ENCODE measurements around the gene EFNA1.
A peak's percentile ranks its signal among the peaks of the same experiment; 100 is the strongest.
"Not testable (repeated sequence)": the region's sequence is repeated elsewhere in the genome, so short reads cannot be mapped to it uniquely, and the experiment has no call there.

The EFNA1 gene

DNA sequence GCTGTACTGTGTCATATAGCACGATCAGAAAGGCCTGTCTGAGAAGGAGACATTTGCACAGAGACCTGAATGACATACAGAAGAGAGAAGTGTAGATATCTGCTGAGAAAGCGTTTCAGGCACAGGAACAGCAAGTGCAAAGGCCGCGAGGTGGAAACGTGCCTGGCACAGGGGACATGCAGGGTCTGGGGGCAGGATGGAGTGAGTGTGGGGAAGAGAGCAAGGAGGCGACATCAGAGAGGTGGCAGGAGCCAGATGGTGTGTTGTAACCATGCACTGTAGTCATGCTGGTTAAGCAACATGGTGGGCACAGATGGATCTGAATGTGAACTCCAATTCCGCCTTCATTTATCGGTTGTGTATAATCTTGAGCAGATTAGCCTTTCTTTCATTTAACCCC lies 32.5 kb downstream of the EFNA1 start:
- DNase-seq = no peak

DNA sequence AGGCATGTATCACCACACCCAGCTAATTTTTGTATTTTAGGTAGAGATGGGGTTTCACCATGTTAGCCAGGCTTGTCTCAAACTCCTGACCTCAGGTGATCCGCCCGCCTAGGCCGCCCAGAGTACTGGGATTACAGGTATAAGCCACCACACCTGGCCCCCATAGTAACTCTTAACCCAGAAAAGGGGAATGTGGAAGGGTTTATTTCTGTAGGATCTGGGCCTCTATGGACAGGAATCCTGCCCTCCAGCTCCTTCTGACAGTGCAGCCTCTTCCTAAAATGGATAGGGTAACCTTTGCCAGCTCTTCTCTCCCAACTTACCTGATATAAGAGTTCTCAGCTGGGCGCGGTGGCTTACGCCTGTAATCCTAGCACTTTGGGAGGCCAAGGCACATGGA lies 35.0 kb downstream of the EFNA1 start:
- DNase-seq = not testable (repeated sequence)

DNA sequence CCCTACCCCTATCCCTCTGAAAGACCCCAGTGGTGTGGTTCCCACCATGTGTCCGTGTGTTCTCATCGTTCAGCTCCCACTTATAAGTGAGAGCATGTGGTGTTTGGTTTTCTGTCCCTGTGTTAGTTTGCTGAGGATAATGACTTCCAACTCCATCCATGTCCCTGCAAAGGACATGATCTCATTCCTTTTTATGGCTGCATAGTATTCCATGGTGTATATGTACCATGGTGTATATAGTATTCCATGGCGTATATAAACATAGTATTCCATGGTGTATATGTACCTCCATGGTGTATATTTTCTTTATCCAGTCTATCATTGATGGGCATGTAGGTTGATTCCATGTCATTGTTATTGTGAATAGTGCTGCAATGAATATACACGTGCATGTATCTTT lies 36.1 kb downstream of the EFNA1 start:
- not testable (repeated sequence) for DNase-seq

DNA sequence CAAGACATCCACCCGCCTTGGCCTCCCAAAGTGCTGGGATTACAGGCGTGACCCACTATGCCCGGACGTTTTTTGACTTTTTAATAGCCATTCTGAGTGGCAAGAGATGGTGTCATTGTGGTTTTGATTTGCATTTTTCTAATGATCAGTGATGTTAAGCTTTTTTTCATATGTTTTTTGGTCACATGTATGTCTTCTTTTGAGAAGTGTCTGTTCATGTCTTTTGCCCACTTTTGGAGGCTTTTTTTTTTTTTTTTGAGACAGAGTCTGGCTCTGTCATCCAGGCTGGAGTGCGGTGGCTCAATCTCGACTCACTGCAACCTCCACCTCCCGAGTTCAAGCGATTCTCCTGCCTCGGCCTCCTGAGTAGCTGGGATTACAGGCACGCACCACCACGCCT lies 36.9 kb downstream of the EFNA1 start:
- not testable (repeated sequence) for DNase-seq

DNA sequence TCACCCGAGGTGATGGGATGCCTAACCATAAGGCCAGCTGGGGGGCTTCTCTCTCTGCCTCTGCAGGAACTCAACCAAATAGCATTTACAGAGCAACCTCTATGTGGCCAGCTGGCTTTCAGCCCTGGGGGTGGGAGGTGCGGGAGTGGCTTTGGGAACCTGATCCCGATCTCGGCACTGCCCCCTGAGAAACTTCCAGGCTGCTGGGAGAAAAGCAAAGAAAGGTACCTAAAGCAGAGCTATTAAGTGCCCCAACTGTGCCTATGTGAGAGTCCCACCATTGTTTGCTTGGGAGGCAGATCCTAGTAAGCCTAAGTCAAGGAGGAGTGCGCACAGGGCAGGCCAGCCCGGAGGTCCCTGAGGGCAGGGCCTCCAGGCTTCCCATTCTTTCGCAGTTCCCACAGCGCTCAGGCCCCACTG lies 38.4 kb downstream of the EFNA1 start:
- no peak for DNase-seq

DNA sequence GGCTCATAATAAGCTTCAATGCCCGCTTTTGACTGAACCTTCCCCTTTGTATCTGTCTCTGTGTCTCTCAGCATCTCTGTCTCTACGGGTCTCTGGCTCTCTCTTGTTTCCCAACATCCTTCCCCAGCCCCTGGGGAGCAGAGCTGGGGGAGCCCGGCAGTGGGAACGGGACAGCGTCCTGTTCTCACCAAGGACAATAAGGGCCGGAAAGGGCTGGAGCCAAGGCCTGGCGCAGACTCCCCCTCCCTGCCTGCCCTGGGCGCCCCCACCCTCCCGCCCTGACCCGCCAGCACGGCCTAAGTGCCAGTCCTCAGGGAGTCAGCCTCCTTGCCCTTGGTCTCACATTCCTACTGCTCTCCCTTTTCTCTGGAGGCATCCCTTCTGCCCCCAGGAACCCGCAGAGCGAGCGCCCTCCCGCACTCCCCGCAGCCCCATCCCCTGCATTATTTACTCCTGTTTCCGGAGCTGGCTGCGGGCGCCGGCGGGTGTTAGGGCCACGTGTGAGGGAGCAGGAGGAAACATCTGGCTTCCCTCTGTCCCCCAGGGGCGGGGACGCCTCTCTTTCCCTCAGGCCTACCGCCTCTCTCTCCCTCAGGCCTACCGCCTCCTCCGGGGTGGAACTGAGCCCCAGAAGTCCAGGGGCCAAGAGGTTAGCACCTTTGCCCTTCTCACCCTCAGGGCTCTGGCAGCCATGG lies 38.9 kb downstream of the EFNA1 start:
- no peak for DNase-seq

DNA sequence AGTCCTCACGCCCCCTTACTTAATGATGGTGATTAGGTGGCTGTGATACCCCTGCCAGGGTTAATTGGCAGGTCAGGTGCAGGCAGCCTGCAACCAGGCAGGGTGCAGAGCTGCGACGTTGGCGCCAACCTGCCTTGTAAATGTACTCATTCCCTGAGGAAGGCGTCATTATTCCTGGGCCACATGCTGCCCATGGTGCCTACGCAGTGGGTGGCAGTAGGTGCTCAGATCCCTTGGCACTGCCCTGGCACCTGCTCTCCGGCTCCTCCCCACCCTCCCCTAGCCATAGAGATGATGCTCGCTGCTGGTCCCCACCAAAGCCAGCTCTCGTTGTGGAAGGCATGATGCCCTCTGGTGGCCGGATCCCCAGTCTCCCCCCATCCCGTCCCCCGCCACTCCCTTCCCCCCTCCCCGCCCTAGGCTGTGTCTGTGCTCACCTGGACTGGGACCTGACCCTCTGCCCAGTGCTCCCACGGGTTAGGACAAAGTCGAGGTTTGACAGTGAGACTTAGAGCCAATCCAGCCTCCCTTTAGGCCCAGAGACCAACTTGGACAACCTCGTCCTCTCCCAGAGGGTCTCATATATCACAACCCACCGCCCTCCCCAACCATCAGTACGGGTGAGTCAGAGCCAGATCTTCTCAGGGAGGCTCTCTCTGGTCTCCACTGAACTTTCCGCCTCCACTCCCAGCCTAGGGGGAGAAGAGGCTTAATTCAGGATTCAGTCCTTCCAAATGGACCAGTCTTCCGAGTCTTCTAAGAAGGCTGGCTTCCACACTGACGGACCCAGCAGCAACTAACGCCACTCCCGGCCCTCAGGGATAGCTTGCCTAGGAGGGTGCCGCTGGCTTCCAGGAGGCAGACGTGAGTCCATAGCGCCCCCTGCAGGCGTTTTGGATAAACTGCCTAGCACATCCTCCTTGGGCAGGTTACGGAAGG lies 39.8 kb downstream of the EFNA1 start:
- peak in 1 of 2 experiments; percentile 83 for DNase-seq

DNA sequence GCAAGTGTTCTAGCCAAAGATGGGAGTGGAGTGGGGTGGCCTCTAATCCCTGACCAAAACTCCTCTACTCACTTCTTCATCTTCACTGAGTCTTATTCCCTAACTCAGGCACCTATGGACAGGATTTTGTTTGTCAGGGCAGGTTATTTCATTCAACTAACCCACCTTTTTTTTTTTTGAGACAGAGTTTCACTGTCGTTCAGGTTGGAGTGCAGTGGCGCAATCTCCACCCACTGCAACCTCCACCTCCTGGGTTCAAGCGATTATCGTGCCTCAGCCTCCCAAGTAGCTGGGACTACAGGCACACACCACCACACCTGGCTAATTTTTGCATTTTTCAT lies 40.4 kb downstream of the EFNA1 start:
- not testable (repeated sequence) for DNase-seq

DNA sequence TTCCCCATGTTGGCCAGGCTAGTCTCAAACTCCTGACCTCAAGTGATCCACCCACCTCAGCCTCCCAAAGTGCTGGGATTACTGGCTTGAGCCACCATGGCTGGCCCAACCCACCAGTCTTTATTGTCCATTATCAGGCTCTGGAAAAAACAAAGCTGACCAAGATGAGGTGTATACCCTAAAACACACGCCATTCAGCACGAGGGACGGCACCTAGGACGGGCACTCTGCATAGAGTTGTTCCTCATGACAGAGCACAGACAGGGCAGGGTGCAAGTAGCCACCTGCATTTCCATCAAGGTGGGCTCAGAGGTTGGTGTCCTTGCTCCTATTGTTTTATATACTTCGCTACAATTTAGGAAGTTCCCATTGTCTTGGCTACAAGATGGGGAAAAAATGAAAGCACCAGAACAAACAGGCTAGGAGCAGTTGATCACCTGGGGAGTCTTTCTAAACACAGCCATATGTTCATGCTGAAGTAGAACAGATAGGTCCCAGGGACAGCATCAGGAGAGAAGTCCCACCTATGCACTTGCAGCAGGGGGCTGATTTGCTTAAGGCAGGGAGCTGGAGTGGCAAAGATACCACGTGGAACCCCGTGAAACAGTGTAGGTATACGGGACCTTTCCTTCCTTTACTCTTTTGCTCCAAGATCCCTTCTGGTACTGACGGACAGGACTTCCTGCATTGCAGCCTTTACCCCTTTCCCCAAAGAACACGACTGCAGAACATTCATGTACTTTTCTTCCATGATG lies 41.0 kb downstream of the EFNA1 start:
- DNase-seq = no peak

DNA sequence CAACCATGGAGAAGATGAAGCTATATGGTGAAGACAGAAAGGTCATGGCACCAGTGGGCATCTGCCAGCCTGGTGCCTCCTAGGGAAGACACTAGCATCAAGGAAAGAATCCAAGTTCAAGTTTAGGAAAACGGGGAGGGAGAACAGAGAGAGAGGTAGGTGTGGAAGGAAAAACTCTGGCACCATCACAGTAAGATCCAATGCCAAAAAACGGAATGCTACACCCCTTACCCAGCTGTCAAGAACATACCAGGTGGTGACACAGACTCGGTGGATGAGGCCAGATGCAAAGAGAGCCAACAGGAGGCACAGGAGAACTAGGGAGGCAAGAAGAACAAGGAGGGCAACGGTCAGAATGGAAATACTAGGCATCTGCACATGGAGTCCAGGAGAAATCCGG lies 41.9 kb downstream of the EFNA1 start:
- DNase-seq = no peak

DNA sequence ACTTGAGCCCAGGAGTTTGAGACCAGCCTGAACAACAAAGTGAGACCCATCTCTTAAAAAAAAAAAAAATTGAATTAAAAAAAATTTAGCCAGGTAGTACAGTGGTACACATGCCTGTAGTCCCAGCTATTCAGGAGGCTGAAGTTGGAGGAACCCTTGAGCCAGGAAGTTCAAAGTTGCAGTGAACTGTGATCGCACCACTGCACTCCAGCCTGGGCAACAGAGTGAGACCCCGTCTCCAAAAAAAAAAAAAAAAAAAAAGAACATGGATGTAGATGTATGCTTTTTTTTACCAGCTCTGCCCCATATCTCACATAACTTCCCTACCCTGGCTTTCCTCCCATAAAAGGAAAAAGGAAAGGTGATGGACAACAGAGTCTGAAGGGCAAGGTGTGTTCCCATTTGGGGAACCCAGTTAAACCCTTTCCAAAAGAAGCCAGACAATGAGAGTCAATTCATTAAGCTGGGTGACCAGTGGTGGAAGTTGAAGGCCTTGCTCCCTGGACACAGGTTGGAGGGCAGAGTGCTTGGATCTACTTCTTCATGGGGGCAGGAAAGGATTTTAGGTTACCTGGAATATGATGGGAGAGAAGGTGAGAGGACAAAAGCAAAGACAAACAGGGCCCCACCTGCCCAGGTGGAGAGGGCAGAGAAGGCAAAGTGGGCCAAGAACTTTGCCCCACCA lies 42.6 kb downstream of the EFNA1 start:
- no peak for DNase-seq

DNA sequence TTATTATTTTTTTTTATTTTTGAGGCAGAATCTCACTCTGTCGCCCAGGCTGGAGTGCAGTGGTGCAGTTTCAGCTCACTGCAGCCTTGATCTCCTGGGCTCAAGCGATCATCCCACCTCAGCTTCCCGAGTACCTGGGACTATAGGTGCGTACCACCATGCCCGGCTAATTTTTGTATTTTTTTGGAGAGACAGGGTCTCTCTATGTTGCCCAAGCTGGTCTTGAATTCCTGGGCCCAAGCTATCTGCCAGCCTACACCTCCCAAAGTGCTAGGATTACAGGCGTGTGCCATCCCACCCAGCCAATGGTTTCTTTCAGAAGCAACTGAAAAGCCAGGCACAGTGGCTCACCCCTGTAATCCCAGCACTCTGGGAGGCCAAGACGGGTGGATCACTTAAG lies 43.1 kb downstream of the EFNA1 start:
- DNase-seq = no peak

DNA sequence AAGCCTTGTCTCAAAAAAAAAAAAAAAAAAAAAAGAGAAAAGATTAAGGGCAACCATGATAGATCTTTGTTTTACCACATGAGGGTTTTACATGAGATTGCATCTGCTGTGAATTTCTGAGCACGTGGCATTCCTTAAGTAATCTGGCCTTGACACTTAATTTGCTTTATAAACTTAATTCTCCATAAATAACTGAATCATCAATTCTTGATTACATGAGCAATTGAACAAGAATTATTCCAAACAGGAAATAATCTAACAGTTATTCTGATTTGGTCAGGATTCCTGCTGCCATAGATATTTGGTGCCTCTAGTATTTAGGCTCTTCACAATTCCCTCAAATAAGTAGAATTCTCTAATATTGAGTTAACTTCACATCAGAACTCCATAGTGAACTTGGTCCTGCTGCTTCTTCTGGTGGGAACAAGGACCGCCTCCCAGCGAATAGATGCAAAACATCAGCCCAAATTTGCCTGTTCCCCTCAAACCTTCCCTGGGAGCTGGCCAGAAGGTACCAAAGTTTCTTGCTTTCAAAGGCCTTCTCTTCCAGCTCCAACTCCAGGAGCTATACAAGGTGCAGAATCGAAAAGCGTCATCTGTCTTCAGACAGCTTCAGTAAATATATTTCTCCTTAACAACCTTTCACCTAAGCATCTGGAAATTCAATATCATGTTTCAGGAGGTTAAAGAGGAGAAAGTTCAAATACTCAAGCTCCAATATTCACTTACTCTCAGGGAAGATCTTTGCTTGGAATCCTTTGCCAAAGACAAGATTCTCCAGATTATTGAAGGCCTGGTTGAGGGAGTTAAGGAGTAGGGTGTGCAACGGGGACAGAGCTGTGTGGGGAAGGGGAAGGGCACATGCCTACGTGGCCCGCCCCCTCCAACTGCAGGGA lies 44.4 kb downstream of the EFNA1 start:
- DNase-seq = no peak

DNA sequence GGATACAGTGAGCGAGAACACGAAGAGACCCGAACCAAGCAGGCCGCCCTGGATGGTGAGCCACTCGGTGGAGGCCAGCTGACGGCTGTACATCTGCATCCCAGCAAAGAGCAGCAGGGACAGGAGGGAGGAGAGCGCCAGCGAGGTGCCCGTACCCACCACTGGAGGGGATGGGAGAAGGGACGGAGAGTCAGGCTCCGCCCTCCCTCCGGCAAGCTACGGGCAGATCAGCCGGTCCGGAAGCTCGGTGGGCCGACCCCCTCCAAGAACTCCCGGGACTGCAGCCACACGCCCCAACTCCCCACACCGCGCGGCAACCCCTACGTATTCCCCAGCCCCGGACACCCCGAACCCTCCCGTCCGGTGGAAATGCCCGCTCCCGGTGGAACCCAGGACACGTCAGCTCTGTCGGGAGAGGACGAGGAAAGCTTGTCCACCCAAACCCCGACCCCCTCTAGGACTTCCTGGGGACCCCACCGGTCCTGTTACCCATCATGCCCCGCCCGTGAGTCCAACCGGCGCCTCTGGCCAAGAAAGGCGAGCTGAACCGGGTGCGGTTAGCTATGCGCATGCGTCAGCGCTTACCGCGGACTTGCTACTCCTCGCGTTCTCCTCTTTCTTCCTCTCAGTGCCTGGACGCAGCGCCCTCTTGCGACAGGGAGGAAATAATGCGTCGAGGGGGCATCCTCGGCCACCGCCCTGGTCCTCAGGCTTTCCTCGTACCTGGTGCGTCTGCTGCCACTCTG lies 45.2 kb downstream of the EFNA1 start, which contains the start of gene KRTCAP2:
Gene KRTCAP2, minus strand, starts transcription at position 573 of the 746 bp plus-strand sequence. Its CDS starts 80 bp downstream, at position 493.
- peak; percentile 47 to 84 for DNase-seq

DNA sequence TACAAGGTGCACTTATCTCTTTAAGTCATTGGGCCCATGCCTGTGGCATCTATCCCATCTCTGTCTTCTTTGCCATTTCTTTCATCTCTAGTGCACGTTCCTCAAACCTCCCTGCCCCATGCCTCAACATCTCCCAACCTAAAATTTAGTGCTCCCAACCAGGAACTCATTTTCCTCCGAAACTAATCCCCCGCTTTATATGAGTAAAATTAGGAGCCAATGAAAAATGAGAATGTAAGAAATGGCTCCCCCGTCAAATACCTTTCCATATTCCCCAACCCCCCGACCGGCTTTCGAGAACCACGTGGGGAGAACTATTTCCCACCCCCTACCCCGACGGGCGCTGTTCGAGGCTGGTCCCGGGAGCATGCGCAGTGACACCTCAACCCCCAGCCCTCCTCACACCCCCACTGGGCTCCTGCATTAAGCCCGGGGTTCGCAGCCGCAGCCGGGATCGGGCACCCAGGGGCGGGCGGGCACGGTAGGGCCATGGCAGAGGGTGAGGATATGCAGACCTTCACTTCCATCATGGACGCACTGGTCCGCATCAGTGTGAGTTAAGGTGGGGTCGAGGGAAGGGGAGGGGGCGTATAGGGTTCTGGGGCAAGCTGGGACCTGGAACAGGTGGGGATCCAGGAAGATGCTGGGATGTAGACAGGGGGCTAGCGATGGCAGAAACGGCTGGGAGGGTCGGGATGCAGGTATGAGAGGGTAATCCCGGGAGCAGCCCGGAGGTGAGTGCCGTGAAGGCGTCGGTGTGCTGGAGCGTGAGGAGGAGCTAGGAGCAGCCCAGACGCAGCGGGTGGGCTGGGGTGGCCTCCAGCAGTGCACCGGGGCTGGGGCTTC lies 46.0 kb downstream of the EFNA1 start, which contains the start of gene TRIM46:
Gene TRIM46, plus strand, starts transcription at position 372 of the 846 bp plus-strand sequence. Its CDS starts 118 bp downstream, at position 490.
- no peak for DNase-seq

DNA sequence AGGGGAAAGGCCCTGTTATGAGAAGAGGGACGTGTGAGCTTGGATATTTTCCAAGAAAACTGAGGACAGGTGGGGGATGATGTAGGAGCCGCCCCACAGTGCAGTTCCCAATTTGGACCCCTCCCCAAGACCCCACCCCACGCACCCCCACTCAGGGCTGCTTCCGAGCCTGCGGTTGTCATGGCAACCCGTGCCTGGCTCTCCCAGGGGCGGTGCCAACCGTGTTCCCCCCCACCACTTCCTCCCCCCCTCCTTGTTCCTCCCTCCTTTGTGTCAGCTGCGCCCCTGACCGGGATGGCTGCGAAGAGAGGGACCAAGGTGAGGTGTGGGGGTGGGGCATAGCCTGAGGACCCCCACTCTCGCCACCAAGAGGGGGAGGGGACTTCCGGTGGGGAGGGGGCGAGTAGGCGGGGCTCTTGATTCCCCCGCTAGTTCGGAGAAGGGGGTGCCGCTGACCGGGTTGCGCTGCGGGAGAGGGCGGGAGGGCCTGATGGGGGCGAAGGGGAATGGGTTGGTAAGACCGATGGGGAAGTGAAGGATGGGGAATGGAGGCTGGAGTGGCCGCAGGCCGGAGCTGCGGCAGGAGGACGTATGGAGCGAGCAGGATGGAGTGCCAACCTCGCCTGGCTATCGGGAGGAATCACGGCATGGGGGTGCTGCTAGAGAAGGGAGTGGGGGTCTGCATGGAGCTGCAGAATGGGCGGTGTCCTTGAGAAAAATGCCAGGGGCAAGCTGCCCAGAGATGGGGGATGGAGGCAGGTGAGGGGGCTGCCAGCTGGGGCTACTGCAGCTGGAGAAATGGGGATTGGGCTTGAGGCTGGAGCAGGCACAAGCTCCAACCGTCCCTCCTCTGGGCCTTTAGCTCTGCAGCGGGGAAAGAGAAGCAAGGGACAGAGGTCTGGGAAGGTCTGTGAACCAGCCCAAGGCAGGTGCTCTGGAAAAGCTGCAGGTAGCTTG lies 46.9 kb downstream of the EFNA1 start:
- DNase-seq = peak in 1 of 2 experiments; percentile 18

DNA sequence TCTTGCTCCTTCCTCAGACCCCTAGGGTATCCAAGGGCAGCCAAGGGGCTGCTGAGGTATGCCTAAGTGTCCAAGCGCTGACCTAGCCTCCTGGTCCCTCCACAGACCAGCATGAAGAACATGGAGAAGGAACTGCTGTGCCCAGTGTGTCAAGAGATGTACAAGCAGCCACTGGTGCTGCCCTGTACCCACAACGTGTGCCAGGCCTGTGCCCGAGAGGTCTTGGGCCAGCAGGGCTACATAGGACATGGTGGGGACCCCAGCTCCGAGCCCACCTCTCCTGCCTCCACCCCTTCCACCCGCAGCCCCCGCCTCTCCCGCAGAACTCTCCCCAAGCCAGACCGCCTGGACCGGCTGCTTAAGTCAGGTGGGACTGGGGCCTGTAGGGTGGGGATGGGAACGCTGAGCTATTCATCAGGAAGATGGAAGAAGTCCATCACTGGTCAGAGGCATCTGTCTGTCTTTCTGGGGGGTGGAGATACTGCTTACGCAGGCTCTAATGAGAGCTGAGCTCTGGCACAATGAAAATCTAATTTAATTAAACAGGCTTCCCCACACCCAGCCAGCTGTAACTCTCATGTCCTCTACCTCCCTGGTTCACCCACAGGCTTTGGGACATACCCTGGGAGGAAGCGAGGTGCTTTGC lies 47.7 kb downstream of the EFNA1 start:
- no peak for DNase-seq

DNA sequence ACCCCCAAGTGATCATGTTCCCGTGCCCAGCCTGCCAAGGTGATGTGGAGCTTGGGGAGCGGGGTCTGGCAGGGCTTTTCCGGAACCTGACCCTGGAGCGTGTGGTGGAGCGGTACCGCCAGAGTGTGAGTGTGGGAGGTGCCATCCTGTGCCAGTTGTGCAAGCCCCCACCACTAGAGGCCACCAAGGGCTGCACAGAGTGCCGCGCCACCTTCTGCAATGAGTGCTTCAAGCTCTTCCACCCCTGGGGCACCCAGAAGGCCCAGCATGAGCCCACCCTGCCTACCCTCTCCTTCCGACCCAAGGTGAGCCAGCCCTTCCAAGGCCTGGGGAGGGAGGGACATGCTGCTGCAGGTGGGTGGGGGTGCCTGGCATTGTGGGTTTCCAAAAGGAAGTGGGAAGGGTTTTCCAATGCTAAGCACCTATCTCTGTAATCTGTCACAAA lies 48.3 kb downstream of the EFNA1 start:
- no peak for DNase-seq
